ENCODE measurements around the gene TEX52. TPM values are rescaled to one million over a fixed set of nuclear protein-coding genes. Genes with fewer than 3 reads are reported as not detected.

Gene TEX52
- total RNA-seq, 1 donor from 2014 or later = not detected

DNA sequence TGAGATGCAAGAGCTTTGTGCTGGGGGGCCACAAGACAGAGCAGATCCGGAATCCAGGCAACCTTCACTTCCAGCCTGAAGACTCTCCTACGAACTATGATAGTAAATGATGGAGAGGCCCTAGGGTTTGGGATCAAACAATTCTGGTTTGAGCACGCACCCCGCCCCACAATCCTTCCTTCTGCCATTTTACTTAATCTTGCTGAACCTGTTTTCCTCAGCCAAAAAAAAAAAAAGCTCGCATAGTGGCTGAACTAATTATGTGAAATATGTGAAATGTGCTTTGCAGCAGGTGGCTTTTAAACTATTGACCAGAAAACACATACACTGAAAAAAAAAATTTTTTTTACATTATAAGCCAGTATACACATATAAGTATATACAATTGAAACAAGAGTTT, 45.0 kb downstream of the TEX52 start:
- H3K9me3 Mint-ChIP-seq (ENCODE audit: low read depth) = no peaks in the 10 kb centered on the region
- H3K27ac Mint-ChIP-seq = peak overlapping the region; percentile 66
- TF ChIP-seq, protein P1, sequence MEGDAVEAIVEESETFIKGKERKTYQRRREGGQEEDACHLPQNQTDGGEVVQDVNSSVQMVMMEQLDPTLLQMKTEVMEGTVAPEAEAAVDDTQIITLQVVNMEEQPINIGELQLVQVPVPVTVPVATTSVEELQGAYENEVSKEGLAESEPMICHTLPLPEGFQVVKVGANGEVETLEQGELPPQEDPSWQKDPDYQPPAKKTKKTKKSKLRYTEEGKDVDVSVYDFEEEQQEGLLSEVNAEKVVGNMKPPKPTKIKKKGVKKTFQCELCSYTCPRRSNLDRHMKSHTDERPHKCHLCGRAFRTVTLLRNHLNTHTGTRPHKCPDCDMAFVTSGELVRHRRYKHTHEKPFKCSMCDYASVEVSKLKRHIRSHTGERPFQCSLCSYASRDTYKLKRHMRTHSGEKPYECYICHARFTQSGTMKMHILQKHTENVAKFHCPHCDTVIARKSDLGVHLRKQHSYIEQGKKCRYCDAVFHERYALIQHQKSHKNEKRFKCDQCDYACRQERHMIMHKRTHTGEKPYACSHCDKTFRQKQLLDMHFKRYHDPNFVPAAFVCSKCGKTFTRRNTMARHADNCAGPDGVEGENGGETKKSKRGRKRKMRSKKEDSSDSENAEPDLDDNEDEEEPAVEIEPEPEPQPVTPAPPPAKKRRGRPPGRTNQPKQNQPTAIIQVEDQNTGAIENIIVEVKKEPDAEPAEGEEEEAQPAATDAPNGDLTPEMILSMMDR (IDR thresholded peaks at IDR 0.05; ENCODE audit: unreplicated experiment) = no peak
- no peaks in the 10 kb centered on the region for H3K27me3 Mint-ChIP-seq
- no peak for DNase-seq (ENCODE audit: low spot score, unreplicated experiment)
- peak overlapping the region; percentile 3 for H3K4me3 Mint-ChIP-seq (ENCODE audit: low read depth)
- H3K36me3 Mint-ChIP-seq (ENCODE audit: insufficient read depth) = peaks cover 4% of the 10 kb centered on the region
- H3K4me1 Mint-ChIP-seq (ENCODE audit: low read depth) = peaks cover 14% of the 10 kb centered on the region

DNA sequence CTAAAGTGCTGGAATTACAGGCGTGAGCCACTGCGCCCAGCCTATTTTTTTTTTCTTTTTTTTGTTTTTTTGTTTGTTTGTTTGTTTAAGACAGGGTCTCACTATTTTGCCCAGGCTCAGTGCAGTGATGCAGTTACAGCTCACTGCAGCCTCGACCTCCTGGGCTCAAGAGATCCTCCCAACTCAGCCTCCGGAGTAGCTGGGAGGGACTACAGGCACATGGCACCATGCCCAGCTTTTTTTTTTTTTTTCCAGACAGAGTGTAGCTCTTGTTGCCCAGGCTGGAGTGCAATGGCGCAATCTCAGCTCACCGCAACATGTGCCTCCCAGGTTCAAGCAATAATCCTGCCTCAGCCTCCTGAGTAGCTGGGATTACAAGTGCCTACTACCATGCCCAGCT, 50.1 kb downstream of the TEX52 start:
- H3K36me3 Mint-ChIP-seq (ENCODE audit: insufficient read depth) = peaks cover 20% of the 10 kb centered on the region
- peaks cover 3% of the 10 kb centered on the region for H3K4me1 Mint-ChIP-seq (ENCODE audit: low read depth)
- no peak overlapping the region for H3K27ac Mint-ChIP-seq
- DNase-seq (ENCODE audit: low spot score, unreplicated experiment) = no peak
- H3K4me3 Mint-ChIP-seq (ENCODE audit: low read depth) = no peak overlapping the region
- TF ChIP-seq, protein P1 (IDR thresholded peaks at IDR 0.05; ENCODE audit: unreplicated experiment) = no peak
- no peaks in the 10 kb centered on the region for H3K9me3 Mint-ChIP-seq (ENCODE audit: low read depth)
- H3K27me3 Mint-ChIP-seq = no peaks in the 10 kb centered on the region

DNA sequence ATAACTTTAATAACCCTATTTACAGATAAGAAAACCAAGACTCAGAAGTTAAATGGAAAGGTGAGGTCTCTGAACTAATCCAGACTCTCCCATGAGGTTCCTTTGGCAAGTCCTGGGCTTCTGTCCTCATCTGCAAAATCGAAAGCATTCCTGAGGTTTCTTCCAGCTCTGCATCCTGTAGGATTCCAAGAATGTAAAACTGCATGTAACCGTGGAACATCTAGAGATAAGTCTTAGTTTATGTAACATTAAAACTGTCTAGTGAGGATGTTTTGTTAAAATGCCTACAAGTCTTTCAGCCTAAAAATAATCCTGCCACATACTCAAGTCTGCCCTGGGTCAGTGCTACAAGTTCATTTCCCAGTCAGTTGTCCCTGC, 51.7 kb downstream of the TEX52 start:
- H3K9me3 Mint-ChIP-seq (ENCODE audit: low read depth) = no peaks in the 10 kb centered on the region
- no peak for DNase-seq (ENCODE audit: low spot score, unreplicated experiment)
- H3K4me3 Mint-ChIP-seq (ENCODE audit: low read depth) = no peak overlapping the region
- no peaks in the 10 kb centered on the region for H3K4me1 Mint-ChIP-seq (ENCODE audit: low read depth)
- peaks cover 32% of the 10 kb centered on the region for H3K36me3 Mint-ChIP-seq (ENCODE audit: insufficient read depth)
- no peaks in the 10 kb centered on the region for H3K27me3 Mint-ChIP-seq
- TF ChIP-seq, protein P1 (IDR thresholded peaks at IDR 0.05; ENCODE audit: unreplicated experiment) = no peak
- no peak overlapping the region for H3K27ac Mint-ChIP-seq

DNA sequence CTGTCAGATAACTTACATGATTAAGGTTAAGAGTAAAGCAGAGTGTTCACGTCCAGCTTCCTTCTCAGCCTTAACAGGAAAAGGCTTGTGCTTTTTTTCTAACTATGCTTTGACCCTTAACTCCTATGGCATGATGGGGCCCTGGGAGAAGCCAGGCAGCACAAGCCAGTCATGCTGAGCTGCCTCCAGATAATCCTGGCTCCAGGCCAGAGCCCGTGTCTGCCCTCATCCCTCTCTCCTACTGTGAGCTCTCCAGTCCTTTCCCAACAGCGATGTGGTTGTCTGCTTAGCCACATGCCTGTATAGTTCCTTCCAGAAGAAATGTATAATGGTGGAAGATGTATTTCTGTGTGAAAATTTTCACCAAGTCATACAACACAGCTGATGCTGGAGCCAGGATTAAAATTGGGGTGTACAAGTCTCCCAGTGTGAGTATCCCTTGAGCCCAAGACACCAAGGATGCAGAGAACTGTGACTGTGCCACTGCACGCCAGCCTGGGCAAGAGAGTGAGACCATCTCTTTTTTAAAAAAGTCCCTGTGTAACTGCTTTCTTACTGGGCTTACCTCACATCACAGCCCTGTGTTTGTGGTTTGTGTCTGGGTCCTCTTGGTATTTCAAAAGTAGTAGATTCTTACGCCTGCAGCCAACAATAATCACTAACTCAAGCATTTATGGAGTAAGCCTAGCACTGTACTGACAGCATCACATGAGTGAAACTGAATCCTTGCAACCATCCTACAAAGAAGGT, 52.3 kb downstream of the TEX52 start:
- Mint-ChIP-seq H3K4me1 (ENCODE audit: low read depth) (no peaks in the 10 kb centered on the region), H3K27ac (no peak overlapping the region), H3K4me3 (ENCODE audit: low read depth) (no peak overlapping the region), H3K9me3 (ENCODE audit: low read depth) (no peaks in the 10 kb centered on the region), H3K36me3 (ENCODE audit: insufficient read depth) (peaks cover 35% of the 10 kb centered on the region), H3K27me3 (no peaks in the 10 kb centered on the region)
- TF ChIP-seq, protein P1 (IDR thresholded peaks at IDR 0.05; ENCODE audit: unreplicated experiment) = no peak
- no peak for DNase-seq (ENCODE audit: low spot score, unreplicated experiment)

DNA sequence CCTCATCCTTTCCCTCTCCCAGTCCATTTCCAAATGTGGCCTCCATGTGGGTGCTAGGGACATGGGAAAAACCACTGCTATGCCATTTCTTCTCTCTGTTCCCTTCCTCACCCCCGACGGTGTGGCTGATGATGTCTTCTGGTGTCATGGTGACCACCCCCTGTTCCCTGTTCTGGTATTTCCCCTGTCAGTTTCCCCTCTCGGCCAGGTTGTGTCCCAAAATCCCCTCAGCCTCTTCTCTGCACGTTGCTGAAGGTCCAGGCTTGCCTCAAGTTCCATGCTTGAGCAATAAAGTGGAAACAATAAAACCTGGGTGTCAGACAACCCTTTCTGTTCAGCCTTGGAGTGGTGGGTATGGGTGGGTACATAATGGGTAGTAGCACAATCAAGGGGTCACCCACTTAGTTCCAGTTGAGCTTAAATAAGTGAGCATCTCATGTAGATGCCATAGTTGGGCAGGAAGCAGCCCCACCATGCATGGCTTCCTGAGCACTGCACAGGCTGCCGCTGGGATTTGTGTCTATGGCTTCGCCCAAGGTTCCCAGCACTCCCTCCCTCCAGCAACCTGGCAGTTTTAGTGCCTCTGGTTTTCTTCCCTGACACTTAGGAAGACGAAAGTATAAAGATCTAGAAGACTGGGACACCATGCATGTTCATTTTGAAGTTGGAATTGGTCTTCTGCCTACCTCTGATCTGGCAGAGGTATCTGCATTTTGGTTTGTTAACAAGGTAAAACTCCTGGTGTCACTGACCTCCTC, 53.0 kb downstream of the TEX52 start:
- no peaks in the 10 kb centered on the region for H3K27me3 Mint-ChIP-seq
- no peaks in the 10 kb centered on the region for H3K4me1 Mint-ChIP-seq (ENCODE audit: low read depth)
- H3K4me3 Mint-ChIP-seq (ENCODE audit: low read depth) = no peak overlapping the region
- no peak overlapping the region for H3K27ac Mint-ChIP-seq
- H3K9me3 Mint-ChIP-seq (ENCODE audit: low read depth) = no peaks in the 10 kb centered on the region
- TF ChIP-seq, protein P1 (IDR thresholded peaks at IDR 0.05; ENCODE audit: unreplicated experiment) = no peak
- H3K36me3 Mint-ChIP-seq (ENCODE audit: insufficient read depth) = peaks cover 42% of the 10 kb centered on the region
- no peak for DNase-seq (ENCODE audit: low spot score, unreplicated experiment)

All from progenitor cell of endocrine pancreas (in vitro differentiated cells).